Astrocyte (in vitro differentiated cells and primary cell): ENCODE data around the gene QSOX2. TPM values are rescaled to one million over a fixed set of nuclear protein-coding genes. Genes with fewer than 3 reads are reported as not detected.

Experiments
- DNase-seq: peaks from one replicate; pipeline ENCODE4 v3.0.0-alpha.2; 2010; ENCODE audit warnings: low read depth
- FAIRE-seq: peaks from 2 replicates; lab custom pipeline; 2011; peaks lifted over from hg19 to GRCh38; lab: Jason Lieb, UNC
- H2AFZ ChIP-seq: 2 replicates; pipeline ENCODE4 v1.6.0; 2012; ENCODE audit warnings: low read depth, low read length, inconsistent platforms
- H3K27ac ChIP-seq: 2 replicates; pipeline ENCODE4 v1.5.1; 2011; ENCODE audit warnings: low read depth, low read length, inconsistent platforms
- H3K27me3 ChIP-seq: 2 replicates; pipeline ENCODE4 v1.6.0; 2011; ENCODE audit warnings: low read length, inconsistent platforms; ENCODE audit not compliant: insufficient read depth
- H3K36me3 ChIP-seq: 2 replicates; pipeline ENCODE4 v1.5.1; 2011; ENCODE audit warnings: low read length, inconsistent platforms; ENCODE audit not compliant: insufficient read depth
- H3K4me1 ChIP-seq: 2 replicates; pipeline ENCODE4 v1.5.1; 2011; ENCODE audit warnings: low read length, inconsistent platforms; ENCODE audit not compliant: insufficient read depth
- H3K4me2 ChIP-seq: 2 replicates; pipeline ENCODE4 v1.6.0; 2012; ENCODE audit warnings: low read length, inconsistent platforms
- H3K4me3 ChIP-seq: 2 replicates; pipeline ENCODE4 v1.5.1; 2011; ENCODE audit warnings: low read depth, mild to moderate bottlenecking, low read length, inconsistent platforms; ENCODE audit not compliant: insufficient read depth
- H3K79me2 ChIP-seq: 2 replicates; pipeline ENCODE4 v1.6.0; 2012; ENCODE audit warnings: mild to moderate bottlenecking, low read length, inconsistent platforms; ENCODE audit not compliant: insufficient read depth
- H3K9ac ChIP-seq: 2 replicates; pipeline ENCODE4 v1.6.0; 2012; ENCODE audit warnings: mild to moderate bottlenecking, low read length, inconsistent platforms
- H3K9me3 ChIP-seq: 2 replicates; pipeline ENCODE4 v1.5.1; 2012; ENCODE audit warnings: low read depth, mild to moderate bottlenecking, low read length, inconsistent platforms; ENCODE audit not compliant: insufficient read depth
- H4K20me1 ChIP-seq: 2 replicates; pipeline ENCODE4 v1.6.0; 2012; ENCODE audit warnings: low read length, inconsistent platforms; ENCODE audit not compliant: insufficient read depth
- H3K27ac Mint-ChIP-seq: one replicate; pipeline ENCODE4 v1.8.0; 2021; ENCODE audit warnings: mild to moderate bottlenecking, mixed read lengths; ENCODE audit not compliant: unreplicated experiment
- H3K27me3 Mint-ChIP-seq: one replicate; pipeline ENCODE4 v1.8.0; 2021; ENCODE audit warnings: low read depth, mixed read lengths; ENCODE audit not compliant: unreplicated experiment
- H3K36me3 Mint-ChIP-seq: one replicate; pipeline ENCODE4 v1.8.0; 2021; ENCODE audit warnings: low read depth, mixed read lengths; ENCODE audit not compliant: unreplicated experiment
- H3K4me1 Mint-ChIP-seq: one replicate; pipeline ENCODE4 v1.8.0; 2021; ENCODE audit warnings: low read depth, mixed read lengths; ENCODE audit not compliant: unreplicated experiment
- H3K4me3 Mint-ChIP-seq: one replicate; pipeline ENCODE4 v1.8.0; 2021; ENCODE audit warnings: mild to moderate bottlenecking, moderate library complexity, mixed read lengths; ENCODE audit not compliant: unreplicated experiment
- H3K9me3 Mint-ChIP-seq: one replicate; pipeline ENCODE4 v1.8.0; 2021; ENCODE audit warnings: mild to moderate bottlenecking, mixed read lengths; ENCODE audit not compliant: unreplicated experiment
- CTCF ChIP-seq: IDR thresholded peaks from 2 replicates; pipeline ENCODE4 v1.5.1; 2011; ENCODE audit warnings: low read depth, mild to moderate bottlenecking, inconsistent platforms, low read length, moderate library complexity; ENCODE audit not compliant: insufficient read depth
- EZH2 ChIP-seq: IDR thresholded peaks from 2 replicates; pipeline ENCODE4 v1.6.1; 2012; ENCODE audit warnings: mild to moderate bottlenecking, low read length, inconsistent platforms; ENCODE audit not compliant: insufficient read depth
- total RNA-seq: library from RNA; stranded (reverse); gene quantifications from 2 replicates; pipeline ENCODE4 v1.2.1, GENCODE V29; 2021

Gene QSOX2
- total RNA-seq, 1 donor from 2014 or later = 20.4 TPM

GRCh38 chr9:136189394-136190236 is 56.0 kb downstream of the QSOX2 start:
- FAIRE-seq = no peak
- H3K4me2 ChIP-seq = no peak overlapping the region
- H3K27me3 ChIP-seq = peaks cover 49% of the 10 kb centered on the region

DNA sequence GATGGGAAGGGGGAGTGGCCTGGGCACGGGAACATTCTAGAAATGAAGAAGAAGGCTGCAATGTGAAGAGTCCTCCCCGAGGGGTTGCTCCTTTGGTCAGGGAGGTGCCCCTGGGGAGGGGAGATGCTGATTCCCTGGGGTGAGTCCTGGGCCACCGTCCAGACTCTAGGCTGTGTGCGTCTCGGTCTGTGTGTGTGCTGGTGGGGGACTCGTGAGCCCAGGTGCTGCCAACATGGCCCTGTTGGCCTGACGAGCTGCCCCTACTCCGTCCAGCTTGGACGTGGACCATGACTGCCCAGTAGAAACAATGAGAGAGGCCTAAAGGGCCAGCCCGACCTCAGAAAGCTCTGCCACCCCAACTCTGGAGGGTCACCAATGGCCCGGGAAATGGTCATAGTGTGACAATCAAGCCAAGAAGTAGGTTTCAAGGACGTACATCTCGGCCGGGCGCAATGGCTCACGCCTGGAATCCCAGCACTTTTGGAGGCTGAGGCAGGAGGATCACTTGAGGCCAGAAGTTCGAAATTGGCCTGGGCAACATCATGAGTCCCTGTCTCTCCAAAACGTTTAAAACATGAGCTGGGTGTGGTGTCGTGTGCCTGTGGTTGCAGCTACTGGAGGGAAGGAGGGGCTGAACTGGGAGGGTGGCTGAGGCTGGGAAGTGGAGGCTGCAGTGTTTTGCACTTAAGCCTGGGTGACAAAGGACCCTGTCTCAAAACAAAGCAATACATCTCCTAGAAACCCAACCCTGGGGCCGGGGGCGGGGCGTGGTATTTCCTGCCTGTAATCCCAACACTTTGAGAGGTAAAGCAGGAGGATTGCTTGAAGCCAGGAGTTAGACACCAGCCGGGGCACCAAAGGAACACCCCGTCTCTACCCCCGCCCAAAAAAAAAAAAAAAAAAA is 57.7 kb downstream of the QSOX2 start:
- FAIRE-seq = no peak
- H3K9ac ChIP-seq = no peak overlapping the region

More at GRCh38 chr9:136189394-136190236, 56.0 kb downstream of the QSOX2 start:
- H3K27ac Mint-ChIP-seq = no peak overlapping the region
- no peak overlapping the region for H3K4me3 ChIP-seq
- DNase-seq = no peak
- no peaks in the 10 kb centered on the region for H4K20me1 ChIP-seq
- H3K9ac ChIP-seq = no peak overlapping the region
- H3K4me1 ChIP-seq = no peaks in the 10 kb centered on the region
- no peaks in the 10 kb centered on the region for H3K36me3 Mint-ChIP-seq
- H3K36me3 ChIP-seq = no peaks in the 10 kb centered on the region
- no peaks in the 10 kb centered on the region for H3K4me1 Mint-ChIP-seq
- H3K79me2 ChIP-seq = no peaks in the 10 kb centered on the region
- H2AFZ ChIP-seq = no peak overlapping the region
- peaks cover 55% of the 10 kb centered on the region for H3K27me3 Mint-ChIP-seq
- no peak overlapping the region for H3K27ac ChIP-seq
- H3K4me3 Mint-ChIP-seq = no peak overlapping the region
- no peaks in the 10 kb centered on the region for H3K9me3 Mint-ChIP-seq
- H3K9me3 ChIP-seq = no peaks in the 10 kb centered on the region
- TF ChIP-seq CTCF = no peak
- no peak for TF ChIP-seq EZH2

More for the DNA sequence above, 57.7 kb downstream of the QSOX2 start:
- Mint-ChIP-seq H3K4me3 (no peak overlapping the region), H3K27me3 (peaks cover 60% of the 10 kb centered on the region), H3K36me3 (no peaks in the 10 kb centered on the region), H3K9me3 (no peaks in the 10 kb centered on the region), H3K4me1 (no peaks in the 10 kb centered on the region), H3K27ac (no peak overlapping the region)
- H4K20me1 ChIP-seq = no peaks in the 10 kb centered on the region
- H3K9me3 ChIP-seq = no peaks in the 10 kb centered on the region
- no peak overlapping the region for H3K27ac ChIP-seq
- DNase-seq = no peak
- no peak overlapping the region for H3K4me3 ChIP-seq
- H3K79me2 ChIP-seq = no peaks in the 10 kb centered on the region
- H3K4me2 ChIP-seq = no peak overlapping the region
- TF ChIP-seq CTCF = no peak
- no peak for TF ChIP-seq EZH2
- no peaks in the 10 kb centered on the region for H3K4me1 ChIP-seq
- H3K27me3 ChIP-seq = peaks cover 39% of the 10 kb centered on the region
- H3K36me3 ChIP-seq = no peaks in the 10 kb centered on the region
- H2AFZ ChIP-seq = no peak overlapping the region
